OCI-LY3 (cell line): ENCODE results near the gene MGAT5B.

Experiments
- CTCF ChIP-seq: fragments of 200-600, 300-600 bp; sonication (generic); IDR thresholded peaks from 2 replicates; pipeline ENCODE4 v1.5.1; 2014; ENCODE audit warnings: antibody characterized with exemption, low read length, low read depth
- EZH2phosphoT487 ChIP-seq: fragments of 200-600 bp; shearing (Covaris generic); IDR thresholded peaks from 2 replicates; pipeline ENCODE4 v1.6.1; 2018; ENCODE audit warnings: antibody characterized with exemption, mixed run types, low read depth

GRCh38 chr17:76830987-76831715 is 37.1 kb upstream of the MGAT5B start:
- TF ChIP-seq CTCF (no peak), EZH2phosphoT487 (no peak)
